NB4 (cell line): ENCODE data around the gene IFNGR1.

Source experiments
- MYC ChIP-seq: IDR thresholded peaks from 2 replicates; pipeline ENCODE4 v1.6.1; 2011; ENCODE audit warnings: low read depth, low read length
- POLR2A ChIP-seq: IDR thresholded peaks from 2 replicates; pipeline ENCODE4 v1.6.1; 2011; ENCODE audit warnings: mild to moderate bottlenecking; ENCODE audit not compliant: insufficient read length; ENCODE audit errors: extremely low read depth
- TF ChIP-seq, protein P1 (sequence below): IDR thresholded peaks from one replicate; pipeline ENCODE4 v1.5.1; 2012; ENCODE audit warnings: low read depth, low read length
- TF ChIP-seq, protein P2 (sequence below): IDR thresholded peaks from 2 replicates; pipeline ENCODE4 v1.6.1; 2011; ENCODE audit warnings: low read depth, low read length

DNA sequence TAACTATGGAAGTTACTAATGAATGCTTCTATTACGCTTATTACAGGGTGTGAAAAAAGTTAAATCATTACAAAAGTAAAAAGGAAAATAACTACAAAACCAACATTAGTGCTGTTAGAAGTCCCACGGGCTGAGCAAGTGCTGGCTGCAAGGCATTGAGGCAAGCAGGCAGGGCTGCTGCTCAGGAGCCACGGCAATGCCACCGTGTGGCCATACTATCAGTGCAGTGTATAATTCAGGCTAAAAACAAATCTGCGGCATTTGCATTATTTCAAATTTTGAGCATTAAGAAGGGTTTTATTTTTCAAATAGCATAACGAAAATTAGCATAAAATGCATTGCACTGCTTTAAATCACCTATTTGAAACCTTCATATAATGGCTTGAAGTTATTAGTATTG is 17.1 kb downstream of the IFNGR1 start:
- TF ChIP-seq, protein P1, sequence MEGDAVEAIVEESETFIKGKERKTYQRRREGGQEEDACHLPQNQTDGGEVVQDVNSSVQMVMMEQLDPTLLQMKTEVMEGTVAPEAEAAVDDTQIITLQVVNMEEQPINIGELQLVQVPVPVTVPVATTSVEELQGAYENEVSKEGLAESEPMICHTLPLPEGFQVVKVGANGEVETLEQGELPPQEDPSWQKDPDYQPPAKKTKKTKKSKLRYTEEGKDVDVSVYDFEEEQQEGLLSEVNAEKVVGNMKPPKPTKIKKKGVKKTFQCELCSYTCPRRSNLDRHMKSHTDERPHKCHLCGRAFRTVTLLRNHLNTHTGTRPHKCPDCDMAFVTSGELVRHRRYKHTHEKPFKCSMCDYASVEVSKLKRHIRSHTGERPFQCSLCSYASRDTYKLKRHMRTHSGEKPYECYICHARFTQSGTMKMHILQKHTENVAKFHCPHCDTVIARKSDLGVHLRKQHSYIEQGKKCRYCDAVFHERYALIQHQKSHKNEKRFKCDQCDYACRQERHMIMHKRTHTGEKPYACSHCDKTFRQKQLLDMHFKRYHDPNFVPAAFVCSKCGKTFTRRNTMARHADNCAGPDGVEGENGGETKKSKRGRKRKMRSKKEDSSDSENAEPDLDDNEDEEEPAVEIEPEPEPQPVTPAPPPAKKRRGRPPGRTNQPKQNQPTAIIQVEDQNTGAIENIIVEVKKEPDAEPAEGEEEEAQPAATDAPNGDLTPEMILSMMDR: peak; percentile 6
- no peak for TF ChIP-seq POLR2A
- TF ChIP-seq, protein P2, sequence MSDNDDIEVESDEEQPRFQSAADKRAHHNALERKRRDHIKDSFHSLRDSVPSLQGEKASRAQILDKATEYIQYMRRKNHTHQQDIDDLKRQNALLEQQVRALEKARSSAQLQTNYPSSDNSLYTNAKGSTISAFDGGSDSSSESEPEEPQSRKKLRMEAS: no peak
- TF ChIP-seq MYC: no peak
